HepG2 (cell line): Measurements from ENCODE around the gene IRF1. TPM values are rescaled to one million over a fixed set of nuclear protein-coding genes. Genes with fewer than 3 reads are reported as not detected.
"Not testable (repeated sequence)": the region's sequence is repeated elsewhere in the genome, so short reads cannot be mapped to it uniquely, and the experiment has no call there.

Source experiments
- ATAC-seq: fragments of 200-7000 bp; cut with Tn5 transposase; 3 replicates; pipeline ENCODE4 v1.9.1; 2020; ENCODE audit warnings: mild to moderate bottlenecking, moderate library complexity
- BruUV-seq: library from RNA; stranded (reverse); fragments of 400-500 nt; replicated peaks from 2 replicates; lab custom pipeline; 2021; lab: Mats Ljungman, UMichigan
- CTCF ChIA-PET: fragments of 300-600 bp; formaldehyde crosslinking; extraction: SDS; loops from one replicate; lab custom pipeline; 2021; ENCODE audit warnings: low total read pairs, inconsistent platforms, low intra/inter-chr PET ratio; lab: Yijun Ruan, JAX
- POLR2A ChIA-PET: fragments of 350-600 bp; sonication (Branson Sonifier 250); formaldehyde crosslinking; loops from one replicate; lab custom pipeline; 2020; ENCODE audit warnings: antibody characterized with exemption, inconsistent platforms; lab: Yijun Ruan, JAX
- DNase-seq: peaks from one replicate; pipeline ENCODE4 v3.0.0-alpha.2; 2015; ENCODE audit warnings: low spot score
- FAIRE-seq: peaks from 3 replicates; lab custom pipeline; 2011; peaks lifted over from hg19 to GRCh38; lab: Jason Lieb, UNC
- H2AFZ ChIP-seq: one replicate; pipeline ENCODE4 v1.6.1; 2011; ENCODE audit warnings: low read length, inconsistent platforms
- H3K27ac ChIP-seq: fragments of 300-600 bp; 3 replicates; pipeline ENCODE4 v1.8.0; 2011; ENCODE audit warnings: mixed run types, mild to moderate bottlenecking, mixed read lengths, low read length, inconsistent platforms; ENCODE audit not compliant: insufficient read depth; ENCODE audit errors: extremely low read length
- H3K27me3 ChIP-seq, 2 experiments: fragments of 200-600 bp in 1 of 2; 2 replicates in 1 of 2; 3 replicates in 1 of 2; pipeline versions ENCODE4 v1.6.0 to v1.8.0; 2011; ENCODE audit warnings: low read length in 2 of 2, mild to moderate bottlenecking in 2 of 2, moderate library complexity in 2 of 2, inconsistent platforms in 1 of 2; ENCODE audit not compliant: insufficient read depth in 2 of 2, control insufficient read depth in 1 of 2
- H3K36me3 ChIP-seq, 2 experiments: fragments of 200-600 bp in 1 of 2; replicated peaks in 1 of 2; 2 replicates in 1 of 2; 3 replicates in 1 of 2; pipeline versions ENCODE4 v1.5.1 to v1.8.0; 2011; ENCODE audit warnings: low read length in 2 of 2, inconsistent platforms in 1 of 2; ENCODE audit not compliant: insufficient read depth in 2 of 2, control insufficient read depth in 1 of 2
- H3K4me1 ChIP-seq: 2 replicates; pipeline ENCODE4 v1.5.1; 2012; ENCODE audit warnings: low read length, inconsistent platforms; ENCODE audit not compliant: insufficient read depth
- H3K4me2 ChIP-seq: 2 replicates; pipeline ENCODE4 v1.6.0; 2011; ENCODE audit warnings: low read depth, low read length, inconsistent platforms
- H3K4me3 ChIP-seq, 3 experiments: fragments of 200-600 bp in 1 of 3; sonication (generic), shearing (Covaris generic) in 1 of 3; replicated peaks in 1 of 3; 2 replicates each; pipeline ENCODE4 v1.5.1; 2011 to 2016; ENCODE audit warnings: low read length in 3 of 3, inconsistent platforms in 2 of 3, low read depth in 2 of 3, mild to moderate bottlenecking in 2 of 3, control low read depth in 1 of 3, mixed read lengths in 1 of 3; ENCODE audit not compliant: insufficient read depth in 1 of 3
- H3K79me2 ChIP-seq: one replicate; pipeline ENCODE4 v1.6.1; 2011; ENCODE audit warnings: low read length, inconsistent platforms; ENCODE audit not compliant: insufficient read depth
- H3K9ac ChIP-seq: 2 replicates; pipeline ENCODE4 v1.6.0; 2011; ENCODE audit warnings: mild to moderate bottlenecking, low read depth, low read length, inconsistent platforms; ENCODE audit not compliant: insufficient read depth
- H3K9me3 ChIP-seq: 2 replicates; pipeline ENCODE4 v1.5.1; 2012; ENCODE audit warnings: mild to moderate bottlenecking, low read length
- H4K20me1 ChIP-seq: 2 replicates; pipeline ENCODE4 v1.6.0; 2011; ENCODE audit warnings: inconsistent platforms, mild to moderate bottlenecking, low read length, moderate library complexity; ENCODE audit not compliant: insufficient read depth
- GFI1 ChIP-seq: sonication (generic); formaldehyde crosslinking; IDR thresholded peaks from 2 replicates; pipeline ENCODE4 v1.5.0; 2020; ENCODE audit warnings: missing genetic modification reagents, mild to moderate bottlenecking, borderline replicate concordance
- WGBS: methylation state at CpG from one replicate; pipeline ENCODE4 v1.1.6; 2017; ENCODE audit warnings: low lambda C conversion rate; 5-methylcytosine and 5-hydroxymethylcytosine counted together
- in situ Hi-C: cut with HindIII; loops from 2 replicates; pipeline ENCODE4 v1.10.0; 2017; ENCODE audit warnings: low pct_unique_long_range_greater_than_20kb; ENCODE audit not compliant: extremely low pct_ligation_motif_present
- intact Hi-C: fragments of 100-400 bp; cut with micrococcal nuclease; formaldehyde crosslinking; loops from one replicate; pipeline ENCODE4 v1.10.0; 2022; ENCODE audit not compliant: unreplicated experiment
- polyA plus RNA-seq, 8 experiments: library from polyadenylated mRNA; depleted of rRNA in 3 of 8; stranded (reverse) in 7 of 8; unstranded in 1 of 8; fragments of >200 nt; fragmentation: Illumina TruSeq in 4 of 8; extraction: Trizol in 4 of 8; gene quantifications; 2 replicates each; pipeline versions ENCODE4 v1.2.1 to v1.2.3, GENCODE V29; 2011 to 2016; ENCODE audit warnings: low read depth in 4 of 8, missing spikeins in 1 of 8, mixed read lengths in 1 of 8; ENCODE audit not compliant: insufficient read depth in 1 of 8
- total RNA-seq, 5 experiments: library from RNA; depleted of rRNA; stranded (reverse); fragments of >200 nt; fragmentation: Illumina TruSeq; extraction: Trizol; gene quantifications; 2 replicates each; pipeline ENCODE4 v1.2.3, GENCODE V29; 2016; ENCODE audit warnings: low read depth in 1 of 5

The IRF1 gene
- total and polyA plus RNA-seq, 2 of the 13 experiments (the other 11 are each of a cell fraction or from before 2014, with no cell fraction given) = 4.1 to 8.8 TPM

- H3K9me3 ChIP-seq = no peaks in the 10 kb centered on the region
- no peak overlapping the region for H3K4me3 ChIP-seq
- in situ Hi-C loops (no loop called here), intact Hi-C loops (loop anchor here (5.0 to 10.0 kb wide), 3 partner anchors 62 to 359 kb away; no protein-coding TSS in a partner anchor)
- FAIRE-seq (no peak), ATAC-seq (no peak), DNase-seq (no peak)
- BruUV-seq = no TSS peak
- H3K79me2 ChIP-seq = no peaks in the 10 kb centered on the region
- H4K20me1 ChIP-seq = no peaks in the 10 kb centered on the region
- no peak overlapping the region for H3K4me2 ChIP-seq
- no peak overlapping the region for H3K9ac ChIP-seq
- H3K27me3 ChIP-seq = no peaks in the 10 kb centered on the region
- ChIA-PET CTCF (interaction anchor here (2.2 kb wide), 1 partner anchor 152 kb away, joined by 12 read pairs; no protein-coding TSS in a partner anchor), POLR2A (no interaction called here)
- no peak overlapping the region for H3K27ac ChIP-seq
- H3K36me3 ChIP-seq = no peaks in the 10 kb centered on the region
- H2AFZ ChIP-seq = no peak overlapping the region
- no peak for TF ChIP-seq GFI1 (CRISPR knock-in tag)
- H3K4me1 ChIP-seq = peaks cover 14% of the 10 kb centered on the region
Observed at GRCh38 chr5:132525299-132525724, 34.7 kb upstream of the IRF1 start.

GRCh38 chr5:132524877-132525276 lies 34.3 kb upstream of the IRF1 start:
- H3K27me3 ChIP-seq, CTCF ChIA-PET, H3K27ac ChIP-seq, H3K79me2 ChIP-seq, FAIRE-seq, H2AFZ ChIP-seq, H3K4me2 ChIP-seq, H3K36me3 ChIP-seq, H3K9ac ChIP-seq, H3K4me3 ChIP-seq, H4K20me1 ChIP-seq, POLR2A ChIA-PET, BruUV-seq, DNase-seq, H3K9me3 ChIP-seq, ATAC-seq, in situ Hi-C loops: not testable (repeated sequence)
- peaks cover 14% of the 10 kb centered on the region for H3K4me1 ChIP-seq
- intact Hi-C loops = loop anchor here (5.0 to 10.0 kb wide), 3 partner anchors 62 to 360 kb away; no protein-coding TSS in a partner anchor
- WGBS = 37% methylated on average over 5 of the region's 5 CpGs

GRCh38 chr5:132522067-132522466 lies 31.5 kb upstream of the IRF1 start:
- CTCF ChIA-PET = not testable (repeated sequence)

GRCh38 chr5:132513618-132514336 lies 23.2 kb upstream of the IRF1 start:
- POLR2A ChIA-PET, H3K4me3 ChIP-seq, BruUV-seq, intact Hi-C loops, H3K79me2 ChIP-seq, H3K4me1 ChIP-seq, DNase-seq, FAIRE-seq, H3K4me2 ChIP-seq, CTCF ChIA-PET, H3K27me3 ChIP-seq, in situ Hi-C loops, ATAC-seq, H3K27ac ChIP-seq, H4K20me1 ChIP-seq, H3K36me3 ChIP-seq, H3K9me3 ChIP-seq, H2AFZ ChIP-seq, H3K9ac ChIP-seq: not testable (repeated sequence)
- 88% methylated on average over 8 of the region's 25 CpGs for WGBS

More at GRCh38 chr5:132522067-132522466, 31.5 kb upstream of the IRF1 start:
- H3K4me3 ChIP-seq, FAIRE-seq, H3K9ac ChIP-seq, H3K27ac ChIP-seq, H3K79me2 ChIP-seq, POLR2A ChIA-PET, H2AFZ ChIP-seq, H4K20me1 ChIP-seq, H3K27me3 ChIP-seq, H3K4me2 ChIP-seq, DNase-seq, H3K4me1 ChIP-seq, BruUV-seq, in situ Hi-C loops, H3K36me3 ChIP-seq, ATAC-seq, H3K9me3 ChIP-seq: not testable (repeated sequence)
- 0% methylated on average over 1 of the region's 1 CpG for WGBS
- intact Hi-C loops = loop anchor here (10.0 kb wide), 1 partner anchor 363 kb away; no protein-coding TSS in a partner anchor
